ENCODE measurements around the gene CDK5R1.
"Not testable (repeated sequence)": the region's sequence is repeated elsewhere in the genome, so short reads cannot be mapped to it uniquely, and the experiment has no call there.

Gene CDK5R1

GRCh38 chr17:32486701-32487472 is at the start of gene CDK5R1:
Gene CDK5R1 (plus strand): TSS chr17:32486993. CDS start chr17:32487621, 628 bp downstream.
- peak in 3 of 4 experiments; percentile 53 to 63 (median 63) for DNase-seq (ENCODE audit: low read depth in 4 of 4, low spot score in 1 of 4)

DNA sequence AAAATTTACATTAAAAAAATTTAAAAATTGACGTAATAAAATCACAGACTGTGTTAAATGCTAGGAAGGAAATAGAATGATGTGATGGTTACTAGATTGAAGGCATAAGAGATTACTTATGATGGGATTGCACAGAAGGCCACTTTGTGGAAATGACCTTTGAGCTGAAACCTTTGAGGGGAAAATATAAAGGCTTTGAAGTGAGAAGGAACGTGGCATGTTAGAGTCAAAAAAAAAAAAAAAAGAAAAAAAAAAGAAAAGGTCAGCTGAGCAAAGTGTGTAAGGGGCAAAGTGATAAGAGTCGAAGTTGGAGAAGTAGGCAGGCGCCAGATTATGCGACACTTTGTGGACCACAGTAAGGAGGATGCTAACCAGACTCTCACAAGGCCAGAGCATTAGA is 46.1 kb upstream of the CDK5R1 start:
- no peak for DNase-seq (ENCODE audit: low read depth in 4 of 4, low spot score in 1 of 4)

DNA sequence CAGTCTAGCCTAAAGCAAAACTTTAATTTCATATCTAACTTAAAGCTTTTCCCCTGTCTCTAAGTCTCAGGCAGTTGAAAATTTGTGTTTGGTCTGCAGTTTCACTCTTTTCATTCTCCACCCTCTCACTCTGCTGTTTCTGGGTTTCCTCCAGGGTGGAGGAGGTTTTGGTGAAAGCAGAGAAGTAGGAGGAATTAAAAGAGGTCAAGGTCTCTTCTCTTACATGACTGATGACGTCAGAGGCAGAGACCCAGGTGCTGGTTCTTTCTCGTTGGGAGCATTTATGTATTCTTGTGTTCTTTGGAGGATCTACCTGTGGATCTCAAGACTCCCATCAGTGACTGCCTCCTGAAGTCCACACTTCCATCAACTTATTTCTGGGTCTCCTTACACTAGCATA is 44.9 kb upstream of the CDK5R1 start:
- DNase-seq (ENCODE audit: low read depth in 4 of 4, low spot score in 1 of 4), result no peak

GRCh38 chr17:32443827-32444300 is 42.9 kb upstream of the CDK5R1 start:
- DNase-seq (ENCODE audit: low read depth in 4 of 4, low spot score in 1 of 4), result no peak

GRCh38 chr17:32444301-32445073 is 42.3 kb upstream of the CDK5R1 start, which contains the start of gene PSMD11:
Gene PSMD11 (plus strand): TSS chr17:32444510. CDS start chr17:32444524, 14 bp downstream.
- peak; percentile 97 to 99 (median 98) for DNase-seq (ENCODE audit: low read depth in 4 of 4, low spot score in 1 of 4)

DNA sequence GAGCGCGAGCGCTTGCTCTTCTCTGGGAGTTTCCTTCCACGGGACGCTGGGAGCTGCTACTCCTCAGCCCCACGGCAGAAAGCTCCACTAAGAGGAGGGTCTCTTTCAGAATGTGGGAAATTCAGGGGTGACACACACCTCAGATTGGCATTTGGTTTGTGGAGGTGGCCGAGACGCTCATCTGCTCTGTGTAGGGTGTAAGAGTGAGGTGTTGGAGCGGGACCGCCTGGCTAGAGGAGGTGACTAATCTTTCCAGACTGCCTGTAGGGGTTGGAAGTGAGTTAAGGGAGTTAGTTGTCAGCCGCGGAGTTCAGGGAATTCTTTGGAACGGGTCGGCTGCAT is 41.7 kb upstream of the CDK5R1 start:
- peak in 3 of 4 experiments; percentile 7 to 22 (median 13) for DNase-seq (ENCODE audit: low read depth in 4 of 4, low spot score in 1 of 4)

DNA sequence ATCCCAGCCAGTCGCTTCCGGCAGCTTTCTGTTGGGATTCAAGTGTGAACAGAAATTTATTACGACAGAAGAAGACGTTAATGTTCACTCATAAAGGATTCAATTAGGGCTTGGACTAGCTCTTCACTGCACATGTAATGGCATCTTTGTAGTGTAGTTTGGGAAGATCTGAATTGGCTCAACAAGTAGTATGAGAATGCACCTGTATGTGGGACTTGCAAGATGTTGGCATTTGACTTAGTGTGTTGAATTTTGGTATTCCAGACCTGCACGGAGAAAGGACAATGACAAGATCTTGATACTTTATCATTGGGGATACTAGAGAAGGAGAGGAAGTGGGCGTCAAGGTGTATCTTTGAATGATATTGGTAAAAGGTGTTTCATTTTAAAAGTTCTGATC is 41.3 kb upstream of the CDK5R1 start:
- DNase-seq (ENCODE audit: low read depth in 4 of 4, low spot score in 1 of 4), result no peak

GRCh38 chr17:32445971-32446370 is 40.8 kb upstream of the CDK5R1 start:
- DNase-seq (ENCODE audit: low read depth in 4 of 4, low spot score in 1 of 4), result no peak

DNA sequence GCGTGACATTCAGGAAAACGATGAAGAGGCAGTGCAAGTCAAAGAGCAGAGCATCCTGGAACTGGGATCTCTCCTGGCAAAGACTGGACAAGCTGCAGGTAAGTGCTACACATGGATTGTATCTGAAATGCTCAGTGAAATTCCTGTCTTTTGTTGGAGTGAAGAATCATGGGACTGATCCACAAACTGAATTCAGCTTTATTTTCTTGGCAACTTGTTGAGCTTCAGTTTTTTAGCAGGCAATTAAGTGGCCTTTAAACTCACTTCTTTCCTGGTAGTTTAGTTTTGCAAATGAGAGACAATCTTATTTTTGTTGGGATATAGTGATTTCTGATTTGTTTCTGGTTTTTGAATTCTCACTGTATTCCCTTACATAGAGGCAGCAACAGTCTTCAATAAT is 39.8 kb upstream of the CDK5R1 start:
- DNase-seq (ENCODE audit: low read depth in 4 of 4, low spot score in 1 of 4), result no peak

DNA sequence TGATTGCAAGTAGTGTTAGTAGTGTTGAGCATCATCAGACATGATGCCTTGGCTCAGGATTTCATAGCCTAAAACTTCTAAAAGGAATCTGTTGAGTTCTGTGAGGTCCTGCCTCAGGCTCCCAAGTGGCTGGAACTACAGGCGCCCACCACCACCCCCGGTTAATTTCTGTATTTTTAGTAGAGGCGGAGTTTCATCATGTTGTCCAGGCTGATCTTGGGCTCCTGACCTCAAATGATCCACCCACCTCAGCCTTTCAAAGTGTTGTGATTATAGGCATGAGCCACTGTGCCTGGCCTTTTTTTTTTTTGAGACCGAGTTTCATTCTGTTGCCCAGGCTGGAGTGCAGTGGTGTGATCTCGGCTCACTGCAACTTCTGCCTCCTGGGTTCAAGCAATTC is 36.8 kb upstream of the CDK5R1 start:
- no peak for DNase-seq (ENCODE audit: low read depth in 4 of 4, low spot score in 1 of 4)

GRCh38 chr17:32450379-32450778 is 36.4 kb upstream of the CDK5R1 start:
- not testable (repeated sequence) for DNase-seq (ENCODE audit: low read depth in 4 of 4, low spot score in 1 of 4)

GRCh38 chr17:32451879-32452278 is 34.9 kb upstream of the CDK5R1 start:
- DNase-seq (ENCODE audit: low read depth in 4 of 4, low spot score in 1 of 4), result no peak

DNA sequence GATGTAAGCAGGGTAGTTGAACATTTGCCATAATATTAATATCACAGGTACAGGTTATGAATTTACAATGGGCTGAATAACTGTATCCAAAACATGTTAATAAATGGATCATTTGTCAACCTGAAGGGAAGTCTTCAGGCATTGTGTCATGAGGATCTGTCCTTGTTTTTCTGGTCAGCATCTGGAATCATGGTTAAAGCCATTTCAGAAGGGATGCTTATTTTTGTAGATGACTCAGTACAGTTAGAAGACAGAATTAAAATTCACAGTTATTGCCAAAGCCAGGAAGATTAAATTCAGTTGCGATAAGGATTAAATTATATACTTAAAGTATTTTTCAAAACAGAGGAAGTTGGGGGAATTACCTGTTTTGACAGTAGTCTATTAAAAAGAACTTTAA is 34.5 kb upstream of the CDK5R1 start:
- no peak for DNase-seq (ENCODE audit: low read depth in 4 of 4, low spot score in 1 of 4)

DNA sequence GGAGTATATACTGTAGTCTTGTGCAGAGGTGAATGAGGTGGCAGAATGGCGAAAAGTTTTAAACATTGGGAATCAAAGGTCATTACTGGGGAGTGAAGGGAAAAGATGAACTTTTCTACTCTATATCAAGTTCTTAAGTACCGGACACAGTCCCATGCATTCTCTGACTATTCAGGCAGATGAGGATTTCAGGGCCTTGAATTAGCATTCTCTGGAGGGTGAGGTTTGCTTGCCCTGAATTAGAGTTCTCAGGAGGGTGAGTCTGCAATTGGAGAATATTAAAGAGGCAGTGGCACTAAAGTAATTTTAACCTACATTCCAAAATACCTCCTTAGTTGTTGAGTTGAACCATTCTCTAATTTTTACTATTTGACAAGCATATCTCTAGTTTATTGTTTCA is 33.4 kb upstream of the CDK5R1 start:
- DNase-seq (ENCODE audit: low read depth in 4 of 4, low spot score in 1 of 4), result no peak

- no peak for DNase-seq (ENCODE audit: low read depth in 4 of 4, low spot score in 1 of 4)
These were observed 28.4 kb upstream of the CDK5R1 start for GRCh38 chr17:32458371-32458770.

GRCh38 chr17:32460054-32460453 is 26.7 kb upstream of the CDK5R1 start:
- no peak for DNase-seq (ENCODE audit: low read depth in 4 of 4, low spot score in 1 of 4)

GRCh38 chr17:32461498-32461852 is 25.3 kb upstream of the CDK5R1 start:
- no peak for DNase-seq (ENCODE audit: low read depth in 4 of 4, low spot score in 1 of 4)

DNA sequence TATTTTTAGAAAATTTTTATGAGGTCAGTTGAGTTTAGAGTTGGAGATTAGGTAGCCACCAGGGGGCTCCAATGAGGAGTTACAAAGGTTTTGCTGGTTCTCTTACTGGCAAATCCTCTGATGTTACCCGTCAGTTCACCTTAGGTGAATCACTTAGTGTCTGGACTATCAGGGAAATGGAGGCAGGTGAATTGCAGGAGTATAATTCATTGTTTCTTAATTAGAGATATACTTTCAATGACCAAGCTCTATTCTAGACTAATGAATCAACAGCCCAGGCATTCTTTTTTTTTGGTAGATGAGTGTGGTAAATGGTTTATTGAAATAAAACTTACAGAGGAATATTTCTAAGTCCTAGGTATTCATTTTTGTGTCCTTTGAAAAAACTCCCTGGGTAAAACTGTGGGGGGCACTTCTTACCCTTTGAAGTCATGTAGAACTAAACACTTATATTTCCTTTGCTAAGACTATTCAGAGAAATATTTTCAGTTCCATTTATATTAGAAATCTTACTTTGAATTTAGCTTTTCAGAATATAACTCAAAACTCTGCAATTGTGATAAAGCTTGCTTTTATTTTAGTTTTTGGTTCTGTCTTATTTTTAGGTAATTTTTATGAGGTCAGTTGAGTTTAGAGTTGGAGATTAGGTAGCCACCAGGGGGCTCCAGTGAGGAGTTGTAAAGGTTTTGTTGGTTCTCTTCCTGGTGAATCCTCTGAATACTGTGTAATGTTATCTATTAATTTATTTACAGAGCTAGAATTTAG is 24.8 kb upstream of the CDK5R1 start:
- DNase-seq (ENCODE audit: low read depth in 4 of 4, low spot score in 1 of 4), result peak; percentile 44 to 59 (median 54)

GRCh38 chr17:32463304-32463703 is 23.5 kb upstream of the CDK5R1 start:
- no peak for DNase-seq (ENCODE audit: low read depth in 4 of 4, low spot score in 1 of 4)

GRCh38 chr17:32464374-32464773 is 22.4 kb upstream of the CDK5R1 start:
- DNase-seq (ENCODE audit: low read depth in 4 of 4, low spot score in 1 of 4), result no peak

GRCh38 chr17:32467949-32468348 is 18.8 kb upstream of the CDK5R1 start:
- DNase-seq (ENCODE audit: low read depth in 4 of 4, low spot score in 1 of 4), result no peak

All from stimulated activated CD4-positive, alpha-beta T cell treated with anti-CD3 and anti-CD28 coated beads, Interleukin-1b, Interleukin-23, amount 100 ng/mL, for 24 hours (primary cell).